ENCODE results near the gene FBF1. TPM values are rescaled to one million over a fixed set of nuclear protein-coding genes. Genes with fewer than 3 reads are reported as not detected.

FBF1 gene
- total RNA-seq, 1 donor from 2014 or later: 15.1 TPM

DNA sequence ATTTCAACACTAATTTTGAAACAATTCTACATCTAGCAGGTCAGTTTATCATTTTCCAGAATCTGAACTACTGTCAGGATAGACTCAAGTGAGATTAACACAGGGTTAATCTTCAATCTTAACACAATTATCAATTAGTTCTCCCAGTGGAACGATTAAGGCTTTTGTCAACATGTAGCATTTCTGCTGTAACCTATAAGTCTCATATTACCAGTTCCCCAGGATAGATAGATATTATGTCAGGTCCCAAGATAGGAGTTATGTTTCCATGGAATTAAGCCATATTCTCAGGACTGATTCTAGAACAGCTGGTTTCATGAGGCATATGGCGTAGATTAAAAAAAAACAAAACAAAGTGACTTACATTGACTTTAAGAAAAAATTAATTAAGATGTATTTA is 4.4 kb upstream of the FBF1 start:
- H3K4me3 Mint-ChIP-seq: no peak overlapping the region
- H3K27me3 Mint-ChIP-seq: no peaks in the 10 kb centered on the region
- H3K27ac Mint-ChIP-seq: no peak overlapping the region
- peaks cover 31% of the 10 kb centered on the region for H3K36me3 Mint-ChIP-seq (ENCODE audit: low read depth)
- TF ChIP-seq, protein P1, sequence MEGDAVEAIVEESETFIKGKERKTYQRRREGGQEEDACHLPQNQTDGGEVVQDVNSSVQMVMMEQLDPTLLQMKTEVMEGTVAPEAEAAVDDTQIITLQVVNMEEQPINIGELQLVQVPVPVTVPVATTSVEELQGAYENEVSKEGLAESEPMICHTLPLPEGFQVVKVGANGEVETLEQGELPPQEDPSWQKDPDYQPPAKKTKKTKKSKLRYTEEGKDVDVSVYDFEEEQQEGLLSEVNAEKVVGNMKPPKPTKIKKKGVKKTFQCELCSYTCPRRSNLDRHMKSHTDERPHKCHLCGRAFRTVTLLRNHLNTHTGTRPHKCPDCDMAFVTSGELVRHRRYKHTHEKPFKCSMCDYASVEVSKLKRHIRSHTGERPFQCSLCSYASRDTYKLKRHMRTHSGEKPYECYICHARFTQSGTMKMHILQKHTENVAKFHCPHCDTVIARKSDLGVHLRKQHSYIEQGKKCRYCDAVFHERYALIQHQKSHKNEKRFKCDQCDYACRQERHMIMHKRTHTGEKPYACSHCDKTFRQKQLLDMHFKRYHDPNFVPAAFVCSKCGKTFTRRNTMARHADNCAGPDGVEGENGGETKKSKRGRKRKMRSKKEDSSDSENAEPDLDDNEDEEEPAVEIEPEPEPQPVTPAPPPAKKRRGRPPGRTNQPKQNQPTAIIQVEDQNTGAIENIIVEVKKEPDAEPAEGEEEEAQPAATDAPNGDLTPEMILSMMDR (IDR thresholded peaks at IDR 0.05): no peak
- POLR2A ChIA-PET: no interaction called here
- intact Hi-C loops (cut with micrococcal nuclease): no loop called here
- DNase-seq: no peak
- ATAC-seq (ENCODE audit: low read depth): no peak
- CTCF ChIA-PET: no interaction called here
- H3K4me1 Mint-ChIP-seq: peaks cover 11% of the 10 kb centered on the region
- H3K9me3 Mint-ChIP-seq: no peaks in the 10 kb centered on the region

DNA sequence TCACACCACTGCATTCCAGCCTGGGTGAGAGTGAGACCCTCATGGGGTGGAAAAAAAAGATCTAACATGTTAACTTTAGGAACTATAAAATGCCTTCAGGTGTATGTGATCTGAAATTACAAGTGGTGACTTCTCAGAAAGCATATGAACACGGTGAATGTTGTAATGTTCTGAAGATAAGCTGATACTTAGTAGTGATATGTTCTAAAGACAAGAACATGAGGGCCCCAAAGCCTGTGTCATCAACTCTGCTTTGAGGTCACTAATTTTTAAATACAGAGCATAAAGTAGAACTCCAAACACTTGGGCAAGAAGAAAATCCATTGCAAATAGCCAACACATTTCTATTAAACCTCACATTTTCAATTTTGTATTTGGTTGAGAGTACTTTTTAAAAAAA is 2.6 kb upstream of the FBF1 start:
- ChIA-PET CTCF (no interaction called here), POLR2A (no interaction called here)
- DNase-seq: no peak
- no peak overlapping the region for H3K27ac Mint-ChIP-seq
- H3K9me3 Mint-ChIP-seq: no peaks in the 10 kb centered on the region
- H3K36me3 Mint-ChIP-seq (ENCODE audit: low read depth): peaks cover 18% of the 10 kb centered on the region
- no peaks in the 10 kb centered on the region for H3K27me3 Mint-ChIP-seq
- ATAC-seq (ENCODE audit: low read depth): no peak
- TF ChIP-seq, protein P1 (IDR thresholded peaks at IDR 0.05): no peak
- no peak overlapping the region for H3K4me3 Mint-ChIP-seq
- H3K4me1 Mint-ChIP-seq: peaks cover 13% of the 10 kb centered on the region
- intact Hi-C loops (cut with micrococcal nuclease): no loop called here

DNA sequence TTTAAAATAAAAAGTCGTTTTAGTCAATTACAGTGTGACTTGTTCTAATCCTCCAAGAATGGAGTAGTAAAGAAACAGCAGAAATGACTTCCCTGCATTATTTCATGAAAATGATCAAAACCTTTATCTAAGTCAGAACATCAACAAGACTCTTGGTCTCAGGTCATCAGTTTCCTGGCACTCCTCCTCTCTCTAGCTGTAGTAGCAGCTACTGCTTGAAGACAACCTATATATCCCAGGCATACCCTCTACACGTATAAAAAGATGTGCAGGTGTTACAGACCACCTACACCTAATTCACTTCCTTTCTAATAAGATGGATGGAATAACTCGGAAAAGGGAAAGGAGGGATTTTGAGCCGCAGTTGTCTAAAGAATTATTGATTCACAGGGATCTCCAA is 1.6 kb upstream of the FBF1 start:
- peaks cover 13% of the 10 kb centered on the region for H3K36me3 Mint-ChIP-seq (ENCODE audit: low read depth)
- TF ChIP-seq, protein P1 (IDR thresholded peaks at IDR 0.05): no peak
- DNase-seq (no peak), ATAC-seq (ENCODE audit: low read depth) (no peak)
- no peak overlapping the region for H3K27ac Mint-ChIP-seq
- H3K27me3 Mint-ChIP-seq: no peaks in the 10 kb centered on the region
- peaks cover 13% of the 10 kb centered on the region for H3K4me1 Mint-ChIP-seq
- ChIA-PET POLR2A (interaction anchor here (0.7 kb wide), 1 partner anchor 485 kb away, joined by 5 read pairs; no protein-coding TSS in a partner anchor), CTCF (no interaction called here)
- no peaks in the 10 kb centered on the region for H3K9me3 Mint-ChIP-seq
- intact Hi-C loops (cut with micrococcal nuclease): no loop called here
- H3K4me3 Mint-ChIP-seq: no peak overlapping the region

DNA sequence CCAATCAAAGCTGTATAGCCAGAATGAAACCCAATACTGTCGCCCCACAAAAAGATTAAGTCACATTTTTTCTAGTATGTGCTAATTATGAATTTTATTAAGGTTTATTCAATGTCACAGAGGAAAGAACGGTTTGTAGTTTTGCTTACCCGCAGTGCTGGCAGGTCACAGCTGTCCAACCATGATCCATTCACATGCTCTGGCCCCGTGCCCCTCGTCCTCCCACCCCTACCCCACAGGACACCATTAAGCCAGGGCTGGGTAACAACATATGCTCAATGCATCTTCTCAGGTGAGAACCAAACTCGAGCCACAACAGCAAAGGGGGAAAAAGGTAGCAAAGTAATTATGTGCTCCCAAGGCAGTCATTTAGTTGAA is 589 bp upstream of the FBF1 start:
- Mint-ChIP-seq H3K9me3 (no peaks in the 10 kb centered on the region), H3K27me3 (no peaks in the 10 kb centered on the region), H3K27ac (peak overlapping the region; percentile 61), H3K36me3 (ENCODE audit: low read depth) (peaks cover 8% of the 10 kb centered on the region), H3K4me3 (peak overlapping the region; percentile 86), H3K4me1 (peaks cover 13% of the 10 kb centered on the region)
- TF ChIP-seq, protein P1 (IDR thresholded peaks at IDR 0.05): no peak
- intact Hi-C loops (cut with micrococcal nuclease): loop anchor here (1.0 to 2.0 kb wide), 4 partner anchors 36 to 511 kb away; partner anchors contain the start of genes ACOX1, TEN1, UBE2O and WBP2
- ATAC-seq (ENCODE audit: low read depth) (no peak), DNase-seq (no peak)
- ChIA-PET CTCF (interaction anchor here (1.4 kb wide), 1 partner anchor 64 kb away, joined by 5 read pairs; no protein-coding TSS in a partner anchor), POLR2A (interaction anchor here (0.6 to 1.7 kb wide), 10 partner anchors 16 to 730 kb away, joined by 3 to 6 read pairs (median 3); partner anchors contain the start of genes ACOX1, MRPL38, SRP68 and TEN1)

DNA sequence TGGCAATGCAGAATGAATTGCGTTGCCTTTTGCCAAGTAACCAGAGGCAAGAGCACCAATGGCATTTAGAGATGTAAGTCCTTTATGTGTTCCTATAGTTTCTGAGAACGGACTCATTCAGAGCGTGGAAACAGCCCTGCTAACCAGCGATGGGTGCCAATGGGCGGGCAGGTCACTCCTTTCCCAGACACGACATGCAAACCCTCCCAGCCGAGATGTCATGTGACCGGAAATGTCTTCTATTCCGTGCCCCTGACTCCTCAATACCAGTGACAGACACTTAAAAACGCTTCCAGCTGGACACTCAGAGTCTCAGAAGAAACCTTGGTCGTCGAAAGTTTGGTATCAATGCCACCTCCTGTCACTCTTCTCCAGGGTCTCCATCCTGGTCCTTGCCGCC is 3.2 kb downstream of the FBF1 start:
- ChIA-PET POLR2A (no interaction called here), CTCF (no interaction called here)
- Mint-ChIP-seq H3K4me1 (peaks cover 13% of the 10 kb centered on the region), H3K9me3 (no peaks in the 10 kb centered on the region), H3K4me3 (no peak overlapping the region), H3K36me3 (ENCODE audit: low read depth) (no peaks in the 10 kb centered on the region), H3K27me3 (no peaks in the 10 kb centered on the region), H3K27ac (no peak overlapping the region)
- TF ChIP-seq, protein P1 (IDR thresholded peaks at IDR 0.05): no peak
- intact Hi-C loops (cut with micrococcal nuclease): no loop called here
- no peak for DNase-seq
- ATAC-seq (ENCODE audit: low read depth): no peak
